Left kidney (tissue), 2 donors: ENCODE measurements around the gene MFGE8. TPM values are rescaled to one million over a fixed set of nuclear protein-coding genes. Genes with fewer than 3 reads are reported as not detected.
"Not testable (repeated sequence)": the region's sequence is repeated elsewhere in the genome, so short reads cannot be mapped to it uniquely, and the experiment has no call there.

Experiments used
- DNase-seq: peaks from one replicate; pipeline ENCODE4 v3.0.0-alpha.2; 2013
- polyA plus RNA-seq: library from polyadenylated mRNA; unstranded; fragments of 120-200 nt; gene quantifications from one replicate; pipeline ENCODE4 v1.2.1, GENCODE V29; 2013; ENCODE audit not compliant: insufficient read length

The MFGE8 gene
- polyA plus RNA-seq, 1 donor, result 133 TPM

DNA sequence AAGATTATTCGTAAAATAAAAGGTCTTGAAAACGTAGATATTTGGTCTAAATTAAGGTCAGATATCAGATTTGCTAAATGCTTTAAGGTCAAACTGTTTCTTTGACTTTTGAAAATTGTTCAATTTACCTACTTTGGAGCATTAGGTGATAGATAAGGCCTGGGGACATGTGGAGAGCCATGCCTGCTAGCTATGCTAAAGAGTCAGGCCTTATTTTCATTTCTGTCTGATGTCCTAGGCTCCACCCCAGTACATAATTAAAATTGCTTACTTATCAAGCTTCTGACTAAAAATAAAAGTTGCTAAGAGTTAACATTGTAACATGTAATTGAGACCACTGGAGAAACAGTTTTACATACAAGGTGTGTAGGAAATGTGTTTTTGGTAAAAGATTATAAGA lies 12.5 kb upstream of the MFGE8 start:
- not testable (repeated sequence) for DNase-seq

DNA sequence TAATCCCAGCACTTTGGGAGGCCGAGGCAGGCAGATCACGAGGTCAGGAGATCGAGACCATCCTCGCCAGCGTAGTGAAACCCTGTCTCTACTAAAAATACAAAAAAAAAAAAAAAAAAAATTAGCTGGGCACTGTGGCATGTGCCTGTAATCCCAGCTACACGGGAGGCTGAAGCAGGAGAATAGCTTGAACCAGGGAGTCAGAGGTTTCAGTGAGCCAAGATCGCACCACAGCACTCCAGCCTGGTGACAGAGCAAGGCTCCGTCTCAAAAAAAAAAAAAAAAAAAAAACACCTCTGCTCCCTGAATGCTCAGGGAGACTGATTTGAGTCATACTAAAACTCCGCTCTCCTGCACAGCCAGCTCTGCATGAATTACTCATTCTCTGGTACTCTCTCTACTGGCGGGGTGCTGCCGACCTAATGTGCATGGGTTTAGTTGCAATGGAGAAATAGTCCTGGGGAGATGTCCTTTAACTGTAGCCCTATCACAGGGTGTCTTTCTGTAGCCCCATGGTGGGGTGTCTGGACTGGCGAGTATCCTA lies 7.8 kb upstream of the MFGE8 start:
- DNase-seq, result not testable (repeated sequence)

DNA sequence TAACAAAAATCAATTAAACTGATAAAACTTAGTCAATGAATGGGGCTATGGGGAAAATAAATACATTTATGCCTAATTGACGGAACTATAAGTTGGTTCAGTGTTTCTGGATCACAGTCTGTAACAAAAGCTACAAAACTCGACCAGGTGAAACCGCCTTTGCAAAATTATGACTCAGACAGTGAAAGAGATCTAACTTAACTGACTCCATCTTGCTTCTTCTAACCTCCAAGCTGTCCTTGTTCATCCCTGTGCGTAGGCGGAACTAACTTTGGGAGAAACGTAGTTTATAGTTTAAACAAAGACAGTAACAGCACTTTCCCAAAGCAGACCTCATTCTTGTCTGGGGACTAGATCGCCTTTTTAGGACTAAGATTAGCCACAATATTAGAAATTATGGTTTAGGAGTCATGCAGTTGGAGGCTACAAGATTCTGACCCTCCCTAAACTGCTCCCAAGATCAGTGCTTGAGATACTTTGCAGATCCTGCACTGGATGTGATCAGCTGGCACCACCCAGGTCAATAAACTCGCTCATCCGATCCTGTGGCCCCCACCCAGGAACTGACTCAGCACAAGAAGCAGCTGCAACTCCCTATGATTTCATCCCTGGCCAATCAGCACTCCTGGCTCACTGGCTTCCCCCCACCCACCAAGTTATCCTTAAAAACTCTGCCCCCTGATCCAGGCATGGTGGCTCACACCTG lies 7.2 kb upstream of the MFGE8 start:
- no peak for DNase-seq

DNA sequence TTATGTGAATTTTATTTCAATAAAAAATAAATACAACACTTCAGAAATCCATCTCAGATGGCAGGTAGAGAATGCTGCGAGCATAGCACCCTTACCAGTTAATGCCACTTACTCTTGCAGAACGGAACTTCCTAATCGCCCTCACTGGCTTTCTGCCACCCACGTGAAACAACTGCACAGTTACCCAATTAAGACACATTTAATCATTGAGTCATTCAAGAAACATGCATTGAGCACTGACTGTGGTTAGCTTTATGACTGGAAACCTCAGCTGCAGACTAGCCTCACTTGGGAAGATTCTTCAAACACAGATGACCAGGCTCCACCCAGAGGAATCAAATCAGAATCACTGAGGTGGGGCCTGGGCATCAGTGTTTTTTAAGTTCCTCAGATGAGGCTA lies 5.6 kb upstream of the MFGE8 start:
- no peak for DNase-seq

DNA sequence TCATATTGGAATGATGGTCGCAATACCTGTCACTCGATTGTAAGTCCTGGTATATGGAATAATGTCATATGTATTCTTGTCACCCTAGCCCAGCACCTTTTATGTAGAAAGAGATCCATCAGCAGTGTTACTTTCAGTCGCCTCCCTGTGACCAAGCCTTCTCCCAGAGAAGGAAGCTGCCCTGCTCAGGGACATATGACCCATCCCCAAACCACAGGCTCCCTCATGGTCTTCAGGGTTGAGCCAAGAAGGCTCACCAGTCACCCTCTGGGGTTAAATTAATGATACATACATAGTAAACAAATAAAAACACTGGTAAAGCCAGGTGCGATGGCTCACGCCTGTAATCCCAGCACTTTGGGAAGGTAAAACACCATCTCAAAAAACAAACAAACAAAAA lies 4.6 kb upstream of the MFGE8 start:
- no peak for DNase-seq

DNA sequence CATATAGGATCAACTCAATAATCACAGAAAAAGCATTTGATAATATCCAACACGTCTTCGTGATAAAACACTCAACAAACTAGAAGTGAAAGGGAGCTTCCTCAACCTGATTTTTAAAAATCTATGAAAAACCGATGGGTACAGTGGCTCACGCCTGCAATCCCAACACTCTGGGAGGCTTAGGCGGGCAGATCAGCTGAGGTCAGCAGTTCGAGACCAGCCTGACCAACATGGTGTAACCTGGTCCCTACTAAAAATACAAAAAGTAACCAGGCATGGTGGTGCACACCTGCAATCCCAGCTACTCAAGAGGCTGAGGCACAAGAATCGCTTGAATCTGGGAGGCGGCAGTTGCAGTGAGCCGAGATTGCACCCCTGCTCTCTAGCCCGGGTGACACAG lies 2.2 kb upstream of the MFGE8 start:
- DNase-seq, result no peak

DNA sequence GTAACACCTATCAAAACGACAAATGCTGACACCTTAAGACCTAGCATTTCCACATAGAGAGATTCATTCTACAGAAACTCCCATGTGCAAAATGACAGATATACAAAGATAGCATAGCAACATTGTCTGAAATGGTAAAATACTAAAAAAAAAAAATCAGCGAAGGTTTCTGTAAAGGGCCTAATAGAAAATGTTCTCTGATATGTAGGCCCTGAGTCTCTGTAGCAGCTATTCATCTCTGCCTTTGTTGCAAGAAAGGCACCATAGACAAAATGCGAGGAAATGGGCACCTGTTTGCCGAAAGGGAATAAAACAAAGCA lies 631 bp upstream of the MFGE8 start:
- DNase-seq, result no peak

DNA sequence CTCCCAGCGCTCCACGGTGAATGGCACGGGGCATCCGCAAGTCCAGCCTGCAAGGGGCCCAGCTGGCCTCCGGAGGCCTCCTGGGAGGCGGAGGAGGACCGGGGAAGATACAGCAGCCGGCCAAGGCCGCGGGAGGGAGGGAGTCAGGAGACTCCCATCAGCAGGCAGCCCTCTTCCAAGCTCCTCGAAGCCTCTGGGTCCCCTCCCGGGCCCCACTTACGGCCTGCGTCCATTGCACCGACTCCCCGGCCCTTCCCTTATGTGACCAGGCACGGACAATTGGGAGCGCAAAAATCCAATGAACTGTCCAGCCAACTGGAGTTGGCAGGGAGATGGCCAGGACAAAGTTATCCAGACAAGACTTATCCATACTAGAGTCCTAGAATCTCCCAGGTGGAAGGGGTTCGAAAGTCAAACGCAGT lies 668 bp downstream of the MFGE8 start:
- no peak for DNase-seq

DNA sequence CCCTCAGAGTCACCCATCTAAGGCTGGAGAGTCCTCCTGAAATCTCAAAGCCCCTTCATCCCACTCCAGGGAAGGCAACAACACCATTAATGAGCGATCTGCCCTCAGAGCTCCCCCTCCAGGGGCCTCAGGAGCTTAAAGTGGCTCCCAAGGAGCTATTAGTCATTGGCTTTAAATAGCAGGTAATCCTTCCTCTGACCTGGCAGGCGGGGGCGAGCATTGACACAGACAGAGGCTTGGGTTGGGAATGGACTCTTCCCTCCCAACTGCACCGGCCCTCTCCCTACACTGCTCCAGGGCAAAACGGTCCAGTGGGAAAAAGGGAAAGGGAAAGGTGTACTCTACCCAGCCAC lies 1.4 kb downstream of the MFGE8 start:
- DNase-seq, result no peak

DNA sequence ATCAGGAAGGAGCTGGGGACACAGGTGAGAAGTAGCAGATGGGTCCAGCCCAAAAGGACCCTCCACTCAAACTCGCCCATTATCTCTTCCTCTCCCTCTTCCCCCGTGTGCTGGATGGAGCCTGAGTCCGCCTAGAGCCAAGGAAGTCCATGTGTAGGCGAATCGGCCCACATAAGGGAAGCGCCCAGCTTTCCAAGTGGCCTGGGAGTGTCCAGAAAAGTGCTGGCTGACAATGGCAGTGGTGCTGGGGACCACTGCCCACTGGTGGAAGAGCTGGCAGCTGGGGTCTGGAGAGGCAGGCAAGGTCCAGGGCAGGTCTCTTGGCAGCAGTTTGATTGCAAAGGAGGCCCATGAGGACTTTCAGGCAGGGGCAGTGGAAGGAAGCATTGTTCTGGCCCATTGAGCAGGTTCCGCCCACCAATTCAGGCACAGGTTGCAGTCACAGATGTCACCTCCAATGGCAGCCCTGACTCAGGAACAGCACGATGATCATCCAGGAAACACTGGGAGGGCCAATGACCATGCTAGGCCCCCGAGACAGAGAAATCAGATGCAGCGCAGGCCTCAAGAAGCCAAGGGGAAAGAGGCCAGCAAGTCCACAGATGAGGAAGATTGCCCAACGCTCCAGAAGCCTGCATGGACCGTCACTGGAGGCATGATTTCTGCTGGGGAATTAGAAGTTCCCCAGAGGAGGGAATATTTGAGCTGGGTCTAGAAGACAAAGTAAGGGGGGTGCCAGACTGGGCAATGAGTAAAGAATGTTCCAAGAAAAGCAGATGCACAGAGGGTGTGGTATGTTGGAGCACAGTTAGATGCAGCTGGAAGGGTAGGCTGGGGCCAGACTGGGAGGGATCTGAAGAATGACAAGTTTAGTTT lies 3.0 kb downstream of the MFGE8 start:
- no peak for DNase-seq

DNA sequence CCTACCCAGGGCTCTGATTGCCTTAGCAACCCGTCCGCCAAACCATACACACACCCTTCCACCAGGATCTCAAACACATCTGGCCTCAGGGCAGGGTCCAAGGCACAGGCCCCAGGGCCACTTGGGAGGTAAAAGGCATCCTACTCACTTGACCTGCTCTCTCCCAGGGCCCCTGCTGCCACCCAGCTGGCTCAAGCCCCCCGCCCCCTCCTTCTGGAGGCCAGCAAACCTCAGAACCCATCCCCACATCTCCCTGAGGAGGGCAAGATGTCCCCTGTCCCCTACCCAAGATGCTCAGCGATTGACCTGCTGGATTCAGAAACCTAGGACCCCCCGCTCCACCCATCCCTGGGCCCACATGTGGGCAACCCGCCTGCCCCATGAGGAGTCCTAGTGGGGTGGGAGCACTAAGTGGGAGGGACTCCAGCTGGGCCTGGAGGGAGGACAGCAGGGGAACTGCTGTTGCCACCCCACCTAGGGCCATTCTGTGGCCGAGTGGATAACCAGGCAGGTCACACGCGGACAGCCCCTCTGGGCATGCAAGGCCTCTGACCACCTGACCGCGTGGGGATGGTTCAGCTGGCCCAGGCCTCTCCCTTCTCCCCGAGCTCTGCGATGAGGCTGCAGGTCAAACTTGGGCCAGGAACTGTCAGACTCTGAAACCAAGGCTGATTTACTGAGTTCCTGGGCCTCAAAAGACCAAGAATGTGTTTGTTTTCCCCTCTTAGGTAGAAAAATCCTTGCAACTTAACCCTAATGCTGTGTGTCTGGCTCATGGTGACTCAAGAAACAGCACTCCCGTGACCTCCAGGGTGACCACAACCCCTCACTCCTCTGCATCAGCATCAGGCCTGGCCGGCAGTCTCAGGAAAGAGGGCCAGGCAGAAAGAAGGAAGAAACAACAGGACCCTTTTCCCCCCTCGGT lies 4.2 kb downstream of the MFGE8 start:
- DNase-seq, result no peak

DNA sequence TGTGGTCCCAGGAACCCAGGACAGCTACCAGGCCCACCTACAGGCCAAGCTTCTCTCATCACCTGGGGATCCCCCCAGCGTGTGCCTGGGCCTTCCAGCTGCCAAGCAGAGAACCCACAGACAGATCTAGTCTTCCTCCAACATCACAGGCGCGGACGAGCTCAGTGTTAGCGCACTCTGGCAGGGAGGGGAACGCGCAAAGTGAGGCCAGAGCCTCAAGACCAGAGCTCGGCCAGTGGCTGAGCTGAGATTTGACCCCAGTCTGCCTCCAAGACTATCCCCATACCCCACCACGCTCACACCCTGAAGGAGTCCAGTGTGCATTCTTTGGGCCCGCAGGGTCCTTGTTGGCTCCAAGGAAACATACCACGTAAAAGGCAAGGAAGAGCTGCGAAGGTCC lies 5.1 kb downstream of the MFGE8 start:
- no peak for DNase-seq

DNA sequence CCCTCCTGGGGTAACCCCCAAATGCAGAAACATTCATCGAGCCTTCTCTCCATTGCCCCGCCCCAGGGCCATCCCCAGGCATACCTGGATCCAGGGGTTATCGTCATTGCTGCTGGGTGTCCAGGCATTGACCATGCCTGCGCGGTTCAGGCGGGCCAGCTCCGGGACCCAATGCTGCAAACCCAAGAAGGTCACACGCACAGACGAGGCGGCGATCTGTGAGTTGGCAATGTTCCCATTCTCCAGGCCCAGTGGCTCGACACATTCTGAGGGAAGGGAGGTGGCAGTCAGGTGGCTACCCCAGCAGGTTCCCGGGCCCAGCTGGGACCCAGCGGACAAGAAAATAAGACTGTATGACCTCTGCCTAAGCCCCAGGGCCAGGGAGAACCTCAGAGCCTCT lies 6.1 kb downstream of the MFGE8 start:
- DNase-seq, result no peak

DNA sequence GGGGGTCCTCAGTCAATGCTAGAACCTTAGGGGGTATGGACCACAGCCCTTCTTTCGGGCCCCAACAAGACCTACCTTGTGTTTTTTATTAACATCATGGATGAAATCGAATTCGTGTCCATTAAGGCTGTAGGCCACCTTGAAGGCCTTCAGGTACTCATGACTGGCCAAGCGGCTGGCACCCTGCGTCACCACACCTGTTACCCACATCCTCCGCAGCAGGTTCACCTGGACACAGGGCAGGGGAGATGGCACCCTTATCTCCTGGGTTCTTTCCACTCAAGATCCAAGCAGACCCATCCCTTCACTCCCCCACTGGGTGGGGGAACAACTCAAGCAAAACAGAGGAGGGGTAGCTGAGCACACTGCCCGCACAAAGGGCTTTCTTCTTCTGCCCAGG lies 6.6 kb downstream of the MFGE8 start:
- no peak for DNase-seq

DNA sequence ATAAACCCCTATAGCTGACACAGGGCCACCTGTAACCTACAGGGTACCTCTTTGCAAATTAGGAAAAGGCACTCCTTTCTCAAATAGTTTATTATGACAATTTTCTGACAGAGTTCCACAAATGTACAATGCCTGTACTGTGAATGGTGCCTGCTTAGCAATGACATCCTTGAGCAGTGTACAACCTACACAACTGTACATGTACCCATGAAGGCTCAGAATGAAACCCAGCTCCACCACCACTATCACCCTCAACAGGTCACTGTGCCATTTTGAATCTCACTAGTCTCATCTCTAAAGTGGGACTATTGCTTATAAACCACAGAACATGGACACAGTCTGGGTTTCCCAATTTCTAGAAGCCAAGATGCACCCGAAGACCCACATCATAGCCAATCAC lies 7.0 kb downstream of the MFGE8 start:
- DNase-seq, result no peak

DNA sequence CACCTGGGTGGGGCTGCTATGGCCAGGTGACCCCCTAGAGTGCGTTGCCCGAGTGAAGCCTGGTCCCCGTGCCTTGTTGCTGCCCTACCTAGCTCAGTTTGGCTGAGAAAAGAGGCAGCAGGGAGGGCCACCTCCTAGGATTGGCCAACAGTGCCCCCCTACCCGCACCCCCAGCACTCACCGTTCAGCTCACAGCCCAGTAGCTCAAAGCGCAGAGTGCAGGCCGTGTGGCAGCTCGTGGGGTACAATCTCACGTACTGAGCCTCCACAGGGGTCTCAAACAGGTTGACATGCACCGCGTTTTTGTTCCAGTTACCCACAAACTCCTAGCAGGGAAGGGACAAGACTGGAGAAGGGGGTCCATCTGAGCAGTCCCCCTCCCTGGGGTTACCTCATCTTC lies 7.6 kb downstream of the MFGE8 start:
- no peak for DNase-seq

DNA sequence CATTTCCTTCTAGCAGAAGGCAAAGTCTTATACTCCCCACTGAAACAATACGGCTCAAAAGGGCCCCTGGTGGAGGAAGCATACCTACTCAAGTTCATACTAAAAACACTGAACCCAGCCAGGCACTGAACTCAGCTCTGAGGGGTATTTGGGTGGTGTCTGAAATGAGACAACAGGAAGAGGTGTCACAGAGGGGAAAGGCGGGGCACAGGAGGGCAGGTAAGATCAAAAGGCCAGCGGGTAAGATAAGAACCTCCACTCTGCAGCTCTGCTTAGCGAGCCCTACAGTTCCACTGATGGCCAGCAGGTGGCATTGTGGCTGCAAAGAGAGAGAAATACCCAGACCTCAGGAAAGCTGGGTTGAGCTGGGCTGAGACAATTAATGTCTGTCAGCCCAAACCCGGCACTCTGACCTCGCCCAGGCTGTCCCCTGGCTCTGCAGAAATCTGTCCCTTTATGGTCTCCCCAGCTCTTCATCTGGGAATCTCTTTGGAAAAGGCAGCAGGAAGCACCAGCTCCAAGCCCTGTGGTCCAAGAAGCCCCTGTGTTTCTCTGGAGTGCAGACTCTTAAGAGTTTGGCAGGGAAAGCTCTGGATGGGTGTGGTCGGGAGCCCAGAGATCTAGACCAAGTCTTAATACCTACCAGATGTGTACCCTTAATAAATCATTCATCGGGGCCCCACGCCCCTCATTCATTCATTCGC lies 8.4 kb downstream of the MFGE8 start:
- peak; percentile 68 for DNase-seq

DNA sequence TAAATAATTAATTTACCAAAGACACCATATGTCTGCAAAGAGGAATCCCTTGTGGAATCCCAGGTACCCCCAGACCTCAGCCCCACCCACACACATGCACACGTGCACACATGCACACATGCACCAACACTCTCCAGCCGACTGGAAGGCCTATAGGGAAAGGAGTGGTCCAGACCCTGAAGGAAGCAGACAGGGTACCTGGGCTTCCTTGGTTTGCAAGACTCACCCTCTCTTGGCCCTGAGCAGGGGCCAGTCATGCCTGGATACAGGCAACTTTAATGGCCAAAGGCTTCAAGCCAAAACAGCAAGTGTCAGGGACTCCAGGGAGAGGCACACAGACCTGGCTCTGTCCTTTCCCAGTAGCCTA lies 8.9 kb downstream of the MFGE8 start:
- no peak for DNase-seq

DNA sequence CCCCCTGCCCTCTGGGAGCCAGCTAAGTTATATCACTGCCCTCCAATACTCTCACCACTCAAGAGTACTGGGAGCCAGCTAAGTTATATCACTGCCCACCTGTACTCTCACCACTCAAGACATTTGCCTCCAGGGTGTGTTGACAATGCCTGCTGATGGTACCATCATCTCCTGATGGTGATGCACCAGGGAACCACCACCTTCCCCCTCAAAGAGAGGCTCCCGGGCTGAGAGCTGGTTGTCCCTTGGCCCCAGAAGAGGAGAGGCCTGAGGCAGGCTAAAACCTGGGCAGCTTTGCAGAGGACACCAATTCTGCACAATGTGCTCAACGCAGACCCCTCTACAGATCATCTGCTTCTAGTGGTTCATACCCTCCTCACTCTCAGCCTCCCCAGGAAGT lies 10.3 kb downstream of the MFGE8 start:
- DNase-seq, result no peak

DNA sequence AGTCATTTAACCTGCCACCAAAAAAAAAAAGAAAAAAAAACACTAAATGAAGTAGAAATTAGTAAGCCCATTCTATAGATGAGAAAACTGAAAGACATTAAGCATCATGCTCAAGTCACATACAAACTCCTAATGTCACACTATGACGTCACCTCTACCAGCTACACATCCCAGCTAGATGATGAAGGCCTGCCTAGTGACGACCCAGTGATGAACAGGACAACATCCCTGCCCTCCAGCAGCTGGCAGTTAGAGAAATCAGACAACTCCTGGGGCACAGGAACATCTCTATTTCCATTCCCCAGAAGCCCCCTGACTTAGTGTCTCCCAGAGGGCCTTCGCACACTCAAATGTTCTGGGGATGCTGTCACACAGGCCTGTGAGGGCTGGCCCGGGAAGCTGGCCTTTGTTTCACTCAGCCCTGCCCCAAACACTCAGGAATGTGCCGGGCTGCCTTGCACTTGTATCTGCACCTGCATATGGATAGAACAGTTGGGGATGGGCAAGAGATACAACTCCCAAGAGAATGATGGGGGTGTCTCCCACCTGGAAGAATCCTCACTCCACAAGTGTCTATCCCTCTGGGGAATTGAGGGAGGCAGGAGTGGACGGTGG lies 10.9 kb downstream of the MFGE8 start:
- DNase-seq, result no peak

DNA sequence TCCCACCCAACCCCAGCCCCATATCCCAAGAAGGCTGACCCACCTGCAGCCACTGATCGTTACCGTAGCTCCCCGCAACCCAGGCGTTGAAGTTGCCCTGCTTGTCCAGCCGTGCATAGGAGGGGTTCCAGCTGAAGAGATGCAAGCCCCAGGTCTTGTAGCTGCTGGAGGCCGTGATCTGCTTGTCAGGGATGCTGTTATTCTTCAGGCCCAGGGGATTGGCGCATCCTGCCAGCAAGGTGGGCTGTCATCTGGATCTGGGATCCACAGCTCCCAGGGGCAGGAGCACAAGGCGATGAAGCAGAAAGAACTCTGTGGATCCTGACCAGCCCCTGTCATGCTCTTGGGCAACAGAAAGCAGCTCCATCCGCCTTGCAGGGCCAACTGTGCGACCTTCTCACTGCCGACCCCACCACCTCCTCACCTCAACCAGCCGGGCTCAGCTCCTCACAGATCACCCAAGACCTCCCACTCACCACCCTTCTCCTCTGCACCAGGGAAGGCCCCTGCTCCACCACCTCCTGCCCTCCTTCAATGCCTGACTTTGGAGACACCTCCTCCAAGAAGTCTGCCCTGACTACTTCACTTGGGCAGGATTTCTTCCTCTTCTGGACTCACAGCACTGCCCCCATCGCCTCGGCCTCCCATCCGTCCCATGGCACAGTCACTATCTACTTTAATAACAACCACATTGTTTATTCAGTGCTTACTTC lies 11.5 kb downstream of the MFGE8 start:
- no peak for DNase-seq
